H9 (cell line): ENCODE results near the gene TGFB1I1. TPM values are rescaled to one million over a fixed set of nuclear protein-coding genes. Genes with fewer than 3 reads are reported as not detected.

Experiments
- DNase-seq: peaks from one replicate; pipeline ENCODE4 v3.0.0-alpha.2; 2017
- H2AFZ ChIP-seq: one replicate; pipeline ENCODE4 v1.6.1; 2013; ENCODE audit warnings: mild to moderate bottlenecking, low read length, control low read depth, moderate library complexity
- H2AK5ac ChIP-seq: 2 replicates; pipeline ENCODE4 v1.6.1; 2013; ENCODE audit warnings: low read length, control low read depth, mixed read lengths; ENCODE audit not compliant: insufficient read length
- H2BK120ac ChIP-seq: one replicate; pipeline ENCODE4 v1.6.1; 2013; ENCODE audit warnings: low read depth, mild to moderate bottlenecking, low read length, control low read depth, inconsistent platforms; ENCODE audit not compliant: poor library complexity, severe bottlenecking
- H2BK12ac ChIP-seq: 2 replicates; pipeline ENCODE4 v1.6.1; 2013; ENCODE audit warnings: low read length, control low read depth, mixed read lengths, low read depth; ENCODE audit not compliant: insufficient read length
- H2BK15ac ChIP-seq: 2 replicates; pipeline ENCODE4 v1.6.1; 2013; ENCODE audit warnings: low read depth, low read length, control low read depth
- H2BK20ac ChIP-seq: one replicate; pipeline ENCODE4 v1.6.1; 2013; ENCODE audit warnings: low read depth, mild to moderate bottlenecking, low read length, control low read depth, inconsistent platforms; ENCODE audit not compliant: poor library complexity, severe bottlenecking
- H2BK5ac ChIP-seq: 2 replicates; pipeline ENCODE4 v1.6.1; 2013; ENCODE audit warnings: low read length, control low read depth, mixed read lengths; ENCODE audit not compliant: insufficient read length
- H3K14ac ChIP-seq: 2 replicates; pipeline ENCODE4 v1.6.1; 2013; ENCODE audit warnings: low read length, control low read depth; ENCODE audit not compliant: insufficient read depth
- H3K18ac ChIP-seq: 2 replicates; pipeline ENCODE4 v1.6.1; 2013; ENCODE audit warnings: low read depth, mild to moderate bottlenecking, mixed read lengths, low read length, control low read depth; ENCODE audit not compliant: insufficient read length
- H3K23ac ChIP-seq: 2 replicates; pipeline ENCODE4 v1.6.1; 2013; ENCODE audit warnings: low read length, control low read depth, mixed read lengths, low read depth; ENCODE audit not compliant: insufficient read length
- H3K23me2 ChIP-seq: 2 replicates; pipeline ENCODE4 v1.6.1; 2013; ENCODE audit warnings: low read depth, mild to moderate bottlenecking, mixed read lengths, low read length, control low read depth; ENCODE audit not compliant: insufficient read length, poor library complexity, severe bottlenecking
- H3K27ac ChIP-seq: 2 replicates; pipeline ENCODE4 v1.5.1; 2013; ENCODE audit warnings: low read length, control low read depth, mixed read lengths, low read depth; ENCODE audit not compliant: insufficient read length
- H3K27me3 ChIP-seq: 2 replicates; pipeline ENCODE4 v1.6.1; 2013; ENCODE audit warnings: low read length, control low read depth, inconsistent platforms; ENCODE audit not compliant: insufficient read depth
- H3K4ac ChIP-seq: 2 replicates; pipeline ENCODE4 v1.6.1; 2013; ENCODE audit warnings: low read depth, mild to moderate bottlenecking, control low read depth, inconsistent platforms, low read length, moderate library complexity
- H3K4me1 ChIP-seq: 2 replicates; pipeline ENCODE4 v1.6.1; 2013; ENCODE audit warnings: low read length, control low read depth, inconsistent platforms; ENCODE audit not compliant: insufficient read depth
- H3K4me2 ChIP-seq: 2 replicates; pipeline ENCODE4 v1.6.1; 2013; ENCODE audit warnings: low read length, control low read depth, mixed read lengths; ENCODE audit not compliant: insufficient read length, insufficient read depth
- H3K56ac ChIP-seq: 2 replicates; pipeline ENCODE4 v1.6.1; 2013; ENCODE audit warnings: low read depth, mild to moderate bottlenecking, mixed read lengths, low read length, control low read depth; ENCODE audit not compliant: insufficient read length
- H3K79me1 ChIP-seq: 2 replicates; pipeline ENCODE4 v1.6.1; 2013; ENCODE audit warnings: low read depth, mild to moderate bottlenecking, moderate library complexity, low read length, control low read depth, inconsistent platforms; ENCODE audit not compliant: insufficient read depth, poor library complexity, severe bottlenecking
- H3K79me2 ChIP-seq: 2 replicates; pipeline ENCODE4 v1.6.1; 2013; ENCODE audit warnings: low read length, control low read depth, inconsistent platforms; ENCODE audit not compliant: insufficient read depth
- H3K9ac ChIP-seq: 2 replicates; pipeline ENCODE4 v1.6.1; 2013; ENCODE audit warnings: low read length, control low read depth, mixed read lengths; ENCODE audit not compliant: insufficient read length; ENCODE audit errors: extremely low read depth
- H3K9me3 ChIP-seq: one replicate; pipeline ENCODE4 v1.6.1; 2013; ENCODE audit warnings: low read depth, low read length, inconsistent platforms; ENCODE audit not compliant: control insufficient read depth
- H3T11ph ChIP-seq: one replicate; pipeline ENCODE4 v1.6.1; 2013; ENCODE audit warnings: mild to moderate bottlenecking, low read length, control low read depth, inconsistent platforms
- H4K20me1 ChIP-seq: one replicate; pipeline ENCODE4 v1.6.1; 2013; ENCODE audit not compliant: control insufficient read depth, insufficient read length, insufficient read depth
- H4K5ac ChIP-seq: 2 replicates; pipeline ENCODE4 v1.6.1; 2013; ENCODE audit warnings: low read depth, mild to moderate bottlenecking, mixed read lengths, low read length, control low read depth; ENCODE audit not compliant: insufficient read length
- H4K8ac ChIP-seq: replicated peaks from 2 replicates; pipeline ENCODE4 v1.6.1; 2013; ENCODE audit warnings: low read length, control low read depth, mixed read lengths, low read depth; ENCODE audit not compliant: insufficient read length
- H4K91ac ChIP-seq: 2 replicates; pipeline ENCODE4 v1.6.1; 2013; ENCODE audit warnings: low read depth, mild to moderate bottlenecking, moderate library complexity, mixed read lengths, low read length, control low read depth; ENCODE audit not compliant: insufficient read length
- H3K27ac Mint-ChIP-seq, 3 experiments: 2 replicates in 2 of 3; 3 replicates in 1 of 3; pipeline ENCODE4 v1.8.0; 2020 to 2021; ENCODE audit warnings: mixed read lengths in 3 of 3, mild to moderate bottlenecking in 1 of 3, moderate library complexity in 1 of 3
- H3K27me3 Mint-ChIP-seq: 2 replicates; pipeline ENCODE4 v1.8.0; 2021; ENCODE audit warnings: low read depth, mild to moderate bottlenecking, moderate library complexity, mixed read lengths
- H3K36me3 Mint-ChIP-seq, 3 experiments: 2 replicates in 2 of 3; 3 replicates in 1 of 3; pipeline ENCODE4 v1.8.0; 2020 to 2021; ENCODE audit warnings: low read depth in 3 of 3, mixed read lengths in 3 of 3; ENCODE audit not compliant: insufficient read depth in 1 of 3
- H3K4me1 Mint-ChIP-seq, 2 experiments: 2 replicates each; pipeline ENCODE4 v1.8.0; 2020; ENCODE audit warnings: mixed read lengths in 2 of 2
- H3K4me3 Mint-ChIP-seq, 2 experiments: 2 replicates in 1 of 2; 3 replicates in 1 of 2; pipeline ENCODE4 v1.8.0; 2020 to 2021; ENCODE audit warnings: mild to moderate bottlenecking in 2 of 2, mixed read lengths in 2 of 2, moderate library complexity in 1 of 2
- H3K9me3 Mint-ChIP-seq, 2 experiments: 2 replicates in 1 of 2; 3 replicates in 1 of 2; pipeline ENCODE4 v1.8.0; 2020; ENCODE audit warnings: mild to moderate bottlenecking in 2 of 2, mixed read lengths in 2 of 2, moderate library complexity in 1 of 2
- WGBS: extraction: QIAGEN DNeasy Blood & Tissue Kit; methylation state at CpG from one replicate; pipeline ENCODE4 v1.1.7; 2013; ENCODE audit warnings: missing lambda C conversion rate, low lambda C conversion rate, mixed read lengths; ENCODE audit not compliant: insufficient read length; ENCODE audit errors: extremely low coverage; 5-methylcytosine and 5-hydroxymethylcytosine counted together
- total RNA-seq: library from RNA; stranded (reverse); gene quantifications from 2 replicates; pipeline ENCODE4 v1.2.1, GENCODE V29; 2021
- TF ChIP-seq, protein P1 (sequence below): fragments of 200-600 bp; sonication (generic); conservative IDR thresholded peaks from 3 replicates; pipeline ENCODE4 v1.8.0; 2021; ENCODE audit warnings: antibody characterized with exemption, mild to moderate bottlenecking

Gene TGFB1I1
- total RNA-seq, 1 experiment from 2014 or later = 15.4 TPM

DNA sequence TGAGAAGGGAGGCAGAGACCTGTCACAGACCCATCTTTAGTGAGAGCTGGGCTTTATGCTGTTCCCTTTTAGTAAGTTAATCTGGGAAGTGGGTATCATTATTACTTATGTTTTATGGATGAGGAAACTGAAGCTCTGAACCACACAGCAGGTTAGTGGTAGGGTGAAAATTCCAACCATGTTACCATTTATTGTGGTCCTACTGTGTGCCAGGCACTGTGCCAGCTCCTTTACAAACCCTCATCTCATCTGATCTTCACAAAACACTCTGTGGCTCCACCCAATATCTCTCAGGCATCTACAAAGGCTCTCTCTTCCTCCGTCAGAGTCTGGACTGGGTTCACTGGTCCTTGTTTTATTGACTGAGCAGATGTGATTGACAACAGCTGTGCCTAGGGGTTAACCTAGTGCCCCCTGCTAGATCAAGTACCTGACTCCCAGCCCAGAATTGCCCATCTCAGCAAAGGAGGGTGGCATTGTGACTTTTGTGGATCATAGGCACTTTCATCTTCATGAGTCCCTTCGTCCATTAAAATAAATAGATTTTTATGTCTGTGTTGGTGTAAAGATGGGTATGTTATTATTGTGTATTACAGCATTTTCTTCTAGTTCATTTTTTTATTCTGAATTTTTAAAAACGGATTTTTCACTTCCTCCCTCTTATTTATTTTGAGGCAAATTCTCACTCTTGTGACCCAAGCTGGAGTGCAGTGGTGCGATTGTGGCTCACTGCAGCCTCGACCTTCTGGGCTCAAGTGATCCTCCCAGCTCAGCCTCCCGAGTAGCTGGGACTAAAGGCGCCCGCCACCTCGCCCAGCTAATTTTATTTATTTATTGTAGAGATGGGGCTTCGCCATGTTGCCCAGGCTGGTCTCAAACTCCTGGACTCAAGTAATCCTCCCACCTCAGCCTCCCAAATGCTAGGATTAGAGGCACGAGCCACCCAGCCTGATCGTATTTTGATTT lies 3.1 kb downstream of the TGFB1I1 start:
- no peaks in the 10 kb centered on the region for H4K20me1 ChIP-seq
- H2BK12ac ChIP-seq = no peak overlapping the region
- Mint-ChIP-seq H3K36me3 (peaks cover 0 to 14% (median 1%) of the 10 kb centered on the region in 3 experiments; a peak in 3 of 7 replicates), H3K9me3 (no peaks in the 10 kb centered on the region; a peak in 1 of 5 replicates), H3K4me3 (peak overlapping the region in 1 of 2 experiments; percentile 85; a peak in 1 of 5 replicates), H3K27ac (no peak overlapping the region), H3K27me3 (peaks cover 64% of the 10 kb centered on the region), H3K4me1 (peaks cover 21 to 26% of the 10 kb centered on the region in 2 experiments)
- no peak overlapping the region for H2AK5ac ChIP-seq
- no peak overlapping the region for H3K14ac ChIP-seq
- H3K4me2 ChIP-seq = no peak overlapping the region
- H2BK5ac ChIP-seq = no peak overlapping the region
- no peak overlapping the region for H2BK120ac ChIP-seq
- DNase-seq = no peak
- H2BK20ac ChIP-seq = no peak overlapping the region
- no peak overlapping the region for H2AFZ ChIP-seq
- H3K4me1 ChIP-seq = peaks cover 3% of the 10 kb centered on the region; the same call in 1 of the 2 replicates
- H3T11ph ChIP-seq = no peak overlapping the region
- H3K27ac ChIP-seq = no peak overlapping the region
- H3K4ac ChIP-seq = no peak overlapping the region
- no peak overlapping the region for H3K56ac ChIP-seq
- peaks cover 22% of the 10 kb centered on the region for H3K23me2 ChIP-seq
- no peaks in the 10 kb centered on the region for H3K79me2 ChIP-seq
- no peak overlapping the region for H4K91ac ChIP-seq
- no peak overlapping the region for H3K23ac ChIP-seq
- no peaks in the 10 kb centered on the region for H3K9me3 ChIP-seq
- no peak overlapping the region for H4K8ac ChIP-seq
- H3K27me3 ChIP-seq = peaks cover 1% of the 10 kb centered on the region; the same call in 1 of the 2 replicates
- WGBS = no CpG with 5 or more reads among the region's 12 CpGs
- H2BK15ac ChIP-seq = no peak overlapping the region
- H3K9ac ChIP-seq = no peak overlapping the region
- no peak overlapping the region for H4K5ac ChIP-seq
- no peaks in the 10 kb centered on the region for H3K79me1 ChIP-seq
- TF ChIP-seq, protein P1, sequence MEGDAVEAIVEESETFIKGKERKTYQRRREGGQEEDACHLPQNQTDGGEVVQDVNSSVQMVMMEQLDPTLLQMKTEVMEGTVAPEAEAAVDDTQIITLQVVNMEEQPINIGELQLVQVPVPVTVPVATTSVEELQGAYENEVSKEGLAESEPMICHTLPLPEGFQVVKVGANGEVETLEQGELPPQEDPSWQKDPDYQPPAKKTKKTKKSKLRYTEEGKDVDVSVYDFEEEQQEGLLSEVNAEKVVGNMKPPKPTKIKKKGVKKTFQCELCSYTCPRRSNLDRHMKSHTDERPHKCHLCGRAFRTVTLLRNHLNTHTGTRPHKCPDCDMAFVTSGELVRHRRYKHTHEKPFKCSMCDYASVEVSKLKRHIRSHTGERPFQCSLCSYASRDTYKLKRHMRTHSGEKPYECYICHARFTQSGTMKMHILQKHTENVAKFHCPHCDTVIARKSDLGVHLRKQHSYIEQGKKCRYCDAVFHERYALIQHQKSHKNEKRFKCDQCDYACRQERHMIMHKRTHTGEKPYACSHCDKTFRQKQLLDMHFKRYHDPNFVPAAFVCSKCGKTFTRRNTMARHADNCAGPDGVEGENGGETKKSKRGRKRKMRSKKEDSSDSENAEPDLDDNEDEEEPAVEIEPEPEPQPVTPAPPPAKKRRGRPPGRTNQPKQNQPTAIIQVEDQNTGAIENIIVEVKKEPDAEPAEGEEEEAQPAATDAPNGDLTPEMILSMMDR = no peak
- no peak overlapping the region for H3K18ac ChIP-seq
